SJCRH30 (cell line): ENCODE results near the gene SBF2. TPM values are rescaled to one million over a fixed set of nuclear protein-coding genes. Genes with fewer than 3 reads are reported as not detected.
"Not testable (repeated sequence)": the region's sequence is repeated elsewhere in the genome, so short reads cannot be mapped to it uniquely, and the experiment has no call there.

Experiments
- DNase-seq, 2 experiments: peaks; one replicate each; pipeline ENCODE4 v3.0.0-alpha.2; 2015 to 2020
- H3K27ac ChIP-seq: fragments of 250-450 bp; sonication (Bioruptor Pico); 2 replicates; pipeline ENCODE4 v1.5.1; 2020; ENCODE audit warnings: mild to moderate bottlenecking, moderate library complexity
- H3K27me3 ChIP-seq: fragments of 250-450 bp; sonication (Bioruptor Pico); 2 replicates; pipeline ENCODE4 v1.5.1; 2020; ENCODE audit warnings: mild to moderate bottlenecking, moderate library complexity
- H3K36me3 ChIP-seq: fragments of 250-450 bp; sonication (Bioruptor Pico); 2 replicates; pipeline ENCODE4 v1.5.1; 2020; ENCODE audit warnings: mild to moderate bottlenecking, moderate library complexity
- H3K4me1 ChIP-seq: fragments of 250-450 bp; sonication (Bioruptor Pico); 2 replicates; pipeline ENCODE4 v1.5.1; 2020; ENCODE audit warnings: mild to moderate bottlenecking, moderate library complexity
- H3K4me3 ChIP-seq: fragments of 250-450 bp; sonication (Bioruptor Pico); 2 replicates; pipeline ENCODE4 v1.5.1; 2020; ENCODE audit warnings: mild to moderate bottlenecking, moderate library complexity
- H3K9me3 ChIP-seq: fragments of 250-450 bp; sonication (Bioruptor Pico); replicated peaks from 2 replicates; pipeline ENCODE4 v1.5.1; 2020; ENCODE audit warnings: mild to moderate bottlenecking, moderate library complexity
- total RNA-seq: library from RNA; depleted of rRNA; stranded (reverse); fragments of >200 nt; shearing (Covaris generic); gene quantifications from 2 replicates; pipeline ENCODE4 v1.2.3, GENCODE V29; 2014

SBF2 gene
- total RNA-seq, 1 experiment from 2014 or later: 34.7 TPM

GRCh38 chr11:10019906-10020682, 273.9 kb downstream of the SBF2 start:
- peaks cover 3% of the 10 kb centered on the region; the same call in 1 of the 2 replicates for H3K36me3 ChIP-seq
- H3K9me3 ChIP-seq: no peaks in the 10 kb centered on the region
- peaks cover 16% of the 10 kb centered on the region for H3K4me1 ChIP-seq
- no peak overlapping the region for H3K27ac ChIP-seq
- DNase-seq: peak in 1 of 2 experiments; percentile 14
- no peak overlapping the region for H3K4me3 ChIP-seq
- H3K27me3 ChIP-seq: no peaks in the 10 kb centered on the region

GRCh38 chr11:10017911-10018310, 276.1 kb downstream of the SBF2 start:
- Histone ChIP-seq H3K4me1 (peaks cover 9% of the 10 kb centered on the region), H3K36me3 (peaks cover 6% of the 10 kb centered on the region; the same call in 1 of the 2 replicates), H3K9me3 (0 out of 2 replicates have a peak, but pooled peaks cover under 1% of the 10 kb centered on the region), H3K4me3 (no peak overlapping the region), H3K27me3 (no peaks in the 10 kb centered on the region), H3K27ac (no peak overlapping the region)
- no peak for DNase-seq

DNA sequence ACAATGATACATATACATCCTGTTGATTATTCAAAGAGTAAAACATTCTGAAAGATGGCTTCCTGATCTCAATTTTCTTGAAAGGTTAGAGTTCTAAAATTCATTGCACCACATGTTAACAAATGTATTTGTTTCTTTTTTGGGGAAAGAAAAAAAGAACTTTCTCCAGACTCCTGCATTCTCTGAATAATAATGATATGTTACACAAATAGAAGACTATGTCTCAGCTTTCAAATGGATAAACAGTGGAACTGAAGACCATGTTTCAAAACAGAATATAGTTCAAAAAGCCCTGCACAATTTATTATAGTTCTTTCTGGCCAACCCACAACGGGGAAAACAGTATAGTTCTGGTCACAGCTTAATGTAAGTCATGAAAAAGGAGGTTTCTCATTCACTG, 277.0 kb downstream of the SBF2 start:
- Histone ChIP-seq H3K9me3 (peaks cover 2% of the 10 kb centered on the region; the same call in 1 of the 2 replicates), H3K4me3 (no peak overlapping the region), H3K36me3 (peaks cover 6% of the 10 kb centered on the region; the same call in 1 of the 2 replicates), H3K27ac (no peak overlapping the region), H3K27me3 (no peaks in the 10 kb centered on the region), H3K4me1 (peaks cover 3% of the 10 kb centered on the region; the same call in 1 of the 2 replicates)
- DNase-seq: no peak

GRCh38 chr11:10012068-10012467, 282.0 kb downstream of the SBF2 start:
- no peaks in the 10 kb centered on the region for H3K27me3 ChIP-seq
- no peaks in the 10 kb centered on the region for H3K4me1 ChIP-seq
- peaks cover 14% of the 10 kb centered on the region; the same call in 1 of the 2 replicates for H3K9me3 ChIP-seq
- no peak for DNase-seq
- H3K4me3 ChIP-seq: no peak overlapping the region
- H3K36me3 ChIP-seq: peaks cover 6% of the 10 kb centered on the region; the same call in 1 of the 2 replicates
- H3K27ac ChIP-seq: no peak overlapping the region

- no peak for DNase-seq
- H3K9me3 ChIP-seq: peaks cover 9% of the 10 kb centered on the region; the same call in 1 of the 2 replicates
- 0 out of 2 replicates have a peak, but pooled peaks cover 2% of the 10 kb centered on the region for H3K36me3 ChIP-seq
- no peaks in the 10 kb centered on the region for H3K4me1 ChIP-seq
- no peaks in the 10 kb centered on the region for H3K27me3 ChIP-seq
- H3K4me3 ChIP-seq: no peak overlapping the region
- no peak overlapping the region for H3K27ac ChIP-seq
Observed at GRCh38 chr11:10005955-10006525, 288.0 kb downstream of the SBF2 start.

DNA sequence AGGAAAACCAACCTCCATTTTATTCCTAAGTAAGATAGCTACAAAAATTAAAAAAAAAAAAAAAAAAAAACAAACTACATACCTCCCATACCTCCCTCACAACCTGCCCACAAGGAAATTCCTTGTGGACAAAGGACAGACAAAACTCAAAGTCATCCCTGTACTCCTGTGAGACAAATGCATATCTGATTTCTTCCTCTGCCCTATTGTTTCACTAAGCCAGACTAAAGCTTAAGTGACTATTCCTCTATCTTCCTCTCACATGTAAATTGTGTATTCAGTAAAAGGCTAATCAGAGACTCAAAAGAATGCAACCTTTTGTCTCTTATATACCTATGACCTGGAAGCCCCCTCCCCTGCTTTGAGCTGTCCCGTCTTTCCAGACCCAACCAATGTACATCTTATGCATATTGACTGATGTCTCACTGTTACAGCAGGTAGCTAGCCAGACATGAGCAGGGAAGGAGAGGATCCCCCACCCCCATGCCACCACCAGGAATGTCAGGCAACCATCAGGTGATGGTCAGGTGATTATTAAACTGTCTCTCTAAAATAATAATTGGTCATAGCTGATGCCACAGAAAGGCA, 289.4 kb downstream of the SBF2 start:
- DNase-seq: no peak
- Histone ChIP-seq H3K27me3 (no peaks in the 10 kb centered on the region), H3K4me1 (no peaks in the 10 kb centered on the region), H3K4me3 (no peak overlapping the region), H3K27ac (no peak overlapping the region), H3K36me3 (0 out of 2 replicates have a peak, but pooled peaks cover 4% of the 10 kb centered on the region), H3K9me3 (peaks cover 4% of the 10 kb centered on the region; the same call in 1 of the 2 replicates)

- no peaks in the 10 kb centered on the region for H3K27me3 ChIP-seq
- DNase-seq: no peak
- H3K36me3 ChIP-seq: peaks cover 9% of the 10 kb centered on the region; the same call in 1 of the 2 replicates
- no peak overlapping the region for H3K27ac ChIP-seq
- H3K9me3 ChIP-seq: no peaks in the 10 kb centered on the region
- no peak overlapping the region for H3K4me3 ChIP-seq
- no peaks in the 10 kb centered on the region for H3K4me1 ChIP-seq
Observed at GRCh38 chr11:10002221-10002620, 291.8 kb downstream of the SBF2 start.

DNA sequence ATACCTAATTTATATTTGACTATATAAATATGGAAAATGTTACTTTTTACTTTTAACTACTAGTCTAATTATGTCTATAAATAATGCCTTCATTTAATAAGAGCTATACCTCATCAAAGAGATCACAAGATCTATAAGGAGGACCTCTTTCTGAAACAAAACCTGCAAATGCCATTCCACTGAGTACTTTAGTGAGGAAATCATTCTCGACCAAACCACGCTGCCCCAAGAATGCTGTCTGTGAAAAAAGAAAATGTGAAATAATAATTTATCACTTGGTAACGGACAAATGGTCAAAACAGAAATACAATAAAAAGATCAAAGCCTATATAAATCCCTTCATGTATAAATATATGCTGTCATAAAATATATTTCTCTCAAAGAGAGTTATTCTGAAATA, 301.7 kb downstream of the SBF2 start:
- Histone ChIP-seq H3K27ac (no peak overlapping the region), H3K4me3 (no peak overlapping the region), H3K4me1 (no peaks in the 10 kb centered on the region), H3K36me3 (peaks cover 13% of the 10 kb centered on the region), H3K9me3 (no peaks in the 10 kb centered on the region), H3K27me3 (no peaks in the 10 kb centered on the region)
- no peak for DNase-seq

GRCh38 chr11:9990221-9990973, 303.6 kb downstream of the SBF2 start:
- Histone ChIP-seq H3K4me3 (no peak overlapping the region), H3K36me3 (peaks cover 16% of the 10 kb centered on the region), H3K27me3 (no peaks in the 10 kb centered on the region), H3K9me3 (no peaks in the 10 kb centered on the region; the same call in 1 of the 2 replicates), H3K27ac (no peak overlapping the region), H3K4me1 (no peaks in the 10 kb centered on the region)
- DNase-seq: no peak

DNA sequence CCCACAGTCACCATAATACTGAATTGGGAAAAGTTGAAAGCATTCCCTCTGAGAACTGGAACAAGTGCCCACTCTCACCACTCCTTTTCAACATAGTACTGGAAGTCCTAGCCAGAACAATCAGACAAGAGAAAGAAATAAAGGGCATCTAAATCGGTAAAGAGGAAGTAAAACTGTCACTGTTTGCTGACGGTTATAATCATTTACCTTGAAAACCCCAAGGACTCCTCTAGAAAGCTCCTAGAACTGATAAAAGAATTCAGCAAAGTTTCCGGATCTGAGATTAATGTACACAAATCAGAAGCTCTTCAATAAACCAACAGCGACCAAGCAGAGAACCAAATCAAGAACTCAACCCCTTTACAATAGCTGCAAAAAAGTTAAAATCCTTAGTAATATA, 306.7 kb downstream of the SBF2 start:
- DNase-seq, H3K27ac ChIP-seq, H3K4me1 ChIP-seq, H3K27me3 ChIP-seq, H3K4me3 ChIP-seq, H3K9me3 ChIP-seq: not testable (repeated sequence)
- peaks cover 14% of the 10 kb centered on the region for H3K36me3 ChIP-seq

- Histone ChIP-seq H3K27me3 (no peaks in the 10 kb centered on the region), H3K27ac (no peak overlapping the region), H3K9me3 (no peaks in the 10 kb centered on the region; the same call in 1 of the 2 replicates), H3K4me1 (no peaks in the 10 kb centered on the region), H3K36me3 (peaks cover 10% of the 10 kb centered on the region; the same call in 1 of the 2 replicates), H3K4me3 (no peak overlapping the region)
- peak in 1 of 2 experiments; percentile 17 for DNase-seq
Observed at GRCh38 chr11:9982796-9983579, 311.0 kb downstream of the SBF2 start.

DNA sequence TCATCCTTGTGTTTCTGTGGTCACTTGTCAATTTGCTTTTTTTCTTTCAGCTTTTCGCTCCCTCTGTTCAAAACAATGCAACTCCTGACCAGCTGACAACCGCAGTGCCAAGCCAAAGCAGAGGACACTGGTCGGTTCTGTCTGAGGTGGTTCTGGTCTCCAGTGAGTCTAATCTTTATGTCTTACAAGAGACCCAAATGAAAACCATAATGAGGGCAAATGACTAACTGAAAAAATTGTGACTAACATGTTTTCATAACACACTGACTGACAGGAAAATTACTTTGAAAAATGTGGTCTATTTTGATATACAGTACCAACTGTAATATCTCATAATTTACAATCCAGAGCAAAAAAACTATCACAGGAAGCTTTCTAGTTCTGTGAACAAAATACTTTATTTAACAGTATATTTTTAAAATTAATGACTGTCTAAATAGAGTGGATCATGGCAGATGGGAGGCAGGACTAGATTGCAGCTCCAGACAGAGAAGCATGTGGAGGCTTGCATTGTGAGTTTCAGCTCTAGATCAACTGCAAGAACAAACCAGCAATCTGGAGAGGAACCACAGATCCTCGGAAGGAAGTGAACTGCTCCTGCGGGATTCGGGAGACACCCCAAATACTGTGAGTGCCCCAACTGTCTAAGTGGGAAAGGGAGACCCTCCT, 311.8 kb downstream of the SBF2 start:
- Histone ChIP-seq H3K9me3 (no peaks in the 10 kb centered on the region; the same call in 1 of the 2 replicates), H3K27ac (no peak overlapping the region), H3K4me1 (no peaks in the 10 kb centered on the region), H3K36me3 (peaks cover 9% of the 10 kb centered on the region; the same call in 1 of the 2 replicates), H3K4me3 (no peak overlapping the region), H3K27me3 (no peaks in the 10 kb centered on the region)
- DNase-seq: no peak

DNA sequence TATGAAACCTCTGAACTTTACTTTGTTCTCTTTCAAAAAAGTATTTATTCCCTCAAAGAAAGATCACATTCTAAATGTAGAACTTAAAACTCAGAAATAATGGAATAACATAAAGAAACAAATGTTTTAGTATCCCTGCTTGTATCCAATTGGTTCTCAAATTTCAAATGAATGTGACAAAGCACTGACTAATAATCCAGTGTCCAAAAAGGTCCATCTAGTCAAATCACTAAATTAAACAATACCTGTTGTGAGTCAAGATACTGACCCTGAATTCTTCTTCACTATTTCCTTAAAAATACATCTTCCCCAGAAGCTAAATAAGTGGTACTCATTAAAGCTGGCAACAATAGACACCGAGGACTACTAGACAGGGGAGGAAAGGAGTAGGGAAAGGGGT, 313.1 kb downstream of the SBF2 start:
- H3K27ac ChIP-seq: no peak overlapping the region
- no peaks in the 10 kb centered on the region for H3K27me3 ChIP-seq
- DNase-seq: no peak
- H3K4me3 ChIP-seq: no peak overlapping the region
- peaks cover 7% of the 10 kb centered on the region; the same call in 1 of the 2 replicates for H3K36me3 ChIP-seq
- no peaks in the 10 kb centered on the region; the same call in 1 of the 2 replicates for H3K9me3 ChIP-seq
- no peaks in the 10 kb centered on the region for H3K4me1 ChIP-seq
